CD4-positive, alpha-beta memory T cell (primary cell): Measurements from ENCODE around the gene UNC50. TPM values are rescaled to one million over a fixed set of nuclear protein-coding genes. Genes with fewer than 3 reads are reported as not detected.
"Not testable (repeated sequence)": the region's sequence is repeated elsewhere in the genome, so short reads cannot be mapped to it uniquely, and the experiment has no call there.

ENCODE experiments used
- CTCF ChIA-PET: fragments of 350-600 bp; sonication (Branson Sonifier 250); formaldehyde crosslinking; loops from one replicate; lab custom pipeline; 2021; ENCODE audit warnings: inconsistent platforms; ENCODE audit not compliant: partially characterized antibody; lab: Charles Lee
- POLR2A ChIA-PET: fragments of 350-600 bp; sonication (Branson Sonifier 250); formaldehyde crosslinking; loops from one replicate; lab custom pipeline; 2021; ENCODE audit not compliant: partially characterized antibody; lab: Charles Lee
- DNase-seq, 5 donors: peaks; one replicate each; pipeline versions ENCODE4 v3.0.0 to v3.0.0-alpha.2; 2020 to 2022; ENCODE audit warnings: mixed read lengths in 1 of 5
- H3K27ac ChIP-seq: one replicate; pipeline ENCODE4 v1.7.0; 2013; ENCODE audit warnings: low read depth, low read length
- H3K27me3 ChIP-seq: 2 replicates; pipeline ENCODE4 v1.7.0; 2013; ENCODE audit warnings: mild to moderate bottlenecking, low read length, moderate library complexity; ENCODE audit not compliant: insufficient read depth
- H3K36me3 ChIP-seq: 2 replicates; pipeline ENCODE4 v1.7.0; 2013; ENCODE audit warnings: mild to moderate bottlenecking, low read length, moderate library complexity; ENCODE audit not compliant: insufficient read depth
- H3K4me1 ChIP-seq: 2 replicates; pipeline ENCODE4 v1.7.0; 2013; ENCODE audit warnings: mild to moderate bottlenecking, low read length, moderate library complexity; ENCODE audit not compliant: insufficient read depth
- H3K4me3 ChIP-seq, 2 donors: one replicate each; pipeline ENCODE4 v1.7.0; 2013; ENCODE audit warnings: low read length in 2 of 2, mild to moderate bottlenecking in 1 of 2
- H3K9me3 ChIP-seq, 2 donors: one replicate each; pipeline ENCODE4 v1.7.0; 2013; ENCODE audit warnings: low read length in 2 of 2, control low read depth in 1 of 2; ENCODE audit not compliant: control insufficient read depth in 1 of 2
- H3K27ac Mint-ChIP-seq, 7 donors: one replicate each; pipeline ENCODE4 v1.8.0; 2020 to 2021; ENCODE audit warnings: mixed read lengths in 7 of 7, mild to moderate bottlenecking in 6 of 7, inconsistent platforms in 3 of 7, moderate library complexity in 3 of 7
- H3K27me3 Mint-ChIP-seq, 2 donors: one replicate each; pipeline ENCODE4 v1.8.0; 2020 to 2021; ENCODE audit warnings: mixed read lengths in 2 of 2
- H3K36me3 Mint-ChIP-seq, 2 donors: one replicate each; pipeline ENCODE4 v1.8.0; 2020 to 2021; ENCODE audit warnings: mixed read lengths in 2 of 2, inconsistent platforms in 1 of 2, mild to moderate bottlenecking in 1 of 2
- H3K4me1 Mint-ChIP-seq, 4 donors: one replicate each; pipeline ENCODE4 v1.8.0; 2020 to 2021; ENCODE audit warnings: mixed read lengths in 4 of 4, mild to moderate bottlenecking in 1 of 4
- H3K4me3 Mint-ChIP-seq, 8 donors: one replicate each; pipeline ENCODE4 v1.8.0; 2020 to 2021; ENCODE audit warnings: mixed read lengths in 8 of 8, mild to moderate bottlenecking in 7 of 8, moderate library complexity in 6 of 8, inconsistent platforms in 3 of 8
- H3K9me3 Mint-ChIP-seq, 8 donors: one replicate each; pipeline ENCODE4 v1.8.0; 2020 to 2021; ENCODE audit warnings: mixed read lengths in 8 of 8, mild to moderate bottlenecking in 5 of 8, inconsistent platforms in 3 of 8, moderate library complexity in 1 of 8
- intact Hi-C: fragments of 100-400 bp; cut with micrococcal nuclease; formaldehyde crosslinking; loops from one replicate; pipeline ENCODE4 v1.15.1; 2023
- polyA plus RNA-seq, 2 donors: library from polyadenylated mRNA; unstranded; fragments of 300-500 nt; fragmentation: Illumina TruSeq; gene quantifications; one replicate each; pipeline ENCODE4 v1.2.3, GENCODE V29; 2021
- total RNA-seq, 2 experiments: library from RNA; stranded (reverse); gene quantifications; one replicate each; pipeline ENCODE4 v1.2.3, GENCODE V29; 2021

The UNC50 gene
- total and polyA plus RNA-seq, 4 experiments from 2014 or later, result 41.8 to 48.8 (median 45.4) TPM

DNA sequence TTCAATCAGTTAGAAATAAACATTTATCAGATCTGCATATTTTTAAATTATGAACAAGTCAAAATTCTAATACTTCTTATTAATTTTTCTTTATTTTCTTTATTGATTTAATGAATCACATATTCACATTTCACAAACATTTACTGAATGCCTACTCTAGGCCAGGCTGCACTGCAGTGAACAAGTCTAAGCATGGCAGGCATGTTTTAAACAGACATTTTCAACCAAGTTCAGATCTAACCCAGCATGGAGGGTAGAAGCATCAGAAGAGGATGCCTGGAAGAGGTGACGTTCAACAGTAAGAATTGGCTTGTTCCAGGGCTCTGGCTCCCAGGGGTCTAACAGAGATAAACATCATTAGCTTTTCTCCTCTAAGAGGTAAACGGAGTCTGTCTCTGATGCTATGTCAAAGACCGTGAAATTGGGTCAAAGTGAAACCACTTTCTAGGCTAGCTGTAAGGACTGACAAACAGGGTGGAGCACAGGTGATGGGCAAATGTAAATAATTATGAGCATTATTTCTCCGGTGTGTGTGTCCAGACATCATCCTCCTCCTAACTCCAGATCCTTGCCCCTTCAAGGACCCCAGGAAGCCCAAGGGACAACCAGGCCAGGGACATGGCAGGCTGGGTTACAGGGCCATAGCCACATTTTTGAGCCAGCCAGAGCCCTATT, 50.6 kb downstream of the UNC50 start:
- DNase-seq, result peak in 4 of 5 donors; percentile 30 to 40 (median 36)
- H3K4me3 ChIP-seq, result peak overlapping the region; percentile 18 to 50
- Mint-ChIP-seq H3K9me3 (peaks cover 0 to 4% (median 0%) of the 10 kb centered on the region in 8 donors), H3K27me3 (no peaks in the 10 kb centered on the region), H3K36me3 (peaks cover 61 to 64% of the 10 kb centered on the region in 2 donors), H3K4me3 (peak overlapping the region; percentile 77 to 96 (median 87)), H3K27ac (peak overlapping the region; percentile 88 to 99 (median 95)), H3K4me1 (peaks cover 61 to 93% (median 72%) of the 10 kb centered on the region in 4 donors)
- peaks cover 97% of the 10 kb centered on the region for H3K4me1 ChIP-seq
- peaks cover 2% of the 10 kb centered on the region for H3K36me3 ChIP-seq
- intact Hi-C loops, result loop anchor here (1.0 to 5.0 kb wide), 3 partner anchors 10 to 112 kb away; no protein-coding TSS in a partner anchor
- H3K27ac ChIP-seq, result peak overlapping the region; percentile 69
- CTCF ChIA-PET, result interaction anchor here (0.6 to 2.1 kb wide), 6 partner anchors 8 to 90 kb away, joined by 3 to 8 read pairs (median 3); no protein-coding TSS in a partner anchor
- POLR2A ChIA-PET, result interaction anchor here (0.7 to 12.2 kb wide), 6 partner anchors 10 to 111 kb away, joined by 3 to 292 read pairs (median 4); partner anchors contain the start of gene MGAT4A
- no peaks in the 10 kb centered on the region for H3K9me3 ChIP-seq
- H3K27me3 ChIP-seq, result no peaks in the 10 kb centered on the region

DNA sequence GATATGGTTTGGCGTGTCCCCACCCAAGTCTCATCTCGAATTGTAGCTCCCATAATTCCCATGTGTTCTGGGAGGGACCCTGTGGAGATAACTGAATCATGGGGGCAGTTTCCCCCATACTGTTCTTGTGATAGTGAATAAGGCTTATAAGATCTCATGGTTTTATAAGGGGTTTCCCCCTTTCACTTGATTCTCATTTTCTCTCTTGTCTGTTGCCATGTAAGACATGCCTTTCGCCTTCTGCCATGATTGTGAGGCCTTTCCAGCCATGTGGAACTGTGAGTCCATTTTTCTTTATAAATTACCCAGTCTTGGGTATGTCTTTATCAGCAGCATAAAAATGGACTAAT, 51.1 kb downstream of the UNC50 start:
- Histone ChIP-seq H3K4me1 (peaks cover 97% of the 10 kb centered on the region), H3K4me3 (peak overlapping the region; percentile 18 to 50), H3K27ac (peak overlapping the region; percentile 69)
- ChIA-PET POLR2A (interaction anchor here (0.7 to 12.2 kb wide), 7 partner anchors 10 to 111 kb away, joined by 3 to 292 read pairs (median 4); partner anchors contain the start of gene MGAT4A), CTCF (interaction anchor here (0.6 to 2.1 kb wide), 7 partner anchors 9 to 101 kb away, joined by 3 to 8 read pairs (median 3); no protein-coding TSS in a partner anchor)
- H3K27me3 Mint-ChIP-seq, H3K9me3 ChIP-seq, H3K9me3 Mint-ChIP-seq, H3K27me3 ChIP-seq, H3K36me3 ChIP-seq: not testable (repeated sequence)
- Mint-ChIP-seq H3K4me1 (peaks cover 60 to 92% (median 71%) of the 10 kb centered on the region in 4 donors), H3K4me3 (peak overlapping the region; percentile 77 to 96 (median 87)), H3K27ac (peak overlapping the region; percentile 88 to 99 (median 95)), H3K36me3 (peaks cover 55 to 62% of the 10 kb centered on the region in 2 donors)
- DNase-seq, result peak in 3 of 5 donors; percentile 20 to 39 (median 37)
- intact Hi-C loops, result loop anchor here (1.0 to 5.0 kb wide), 3 partner anchors 10 to 111 kb away; no protein-coding TSS in a partner anchor

DNA sequence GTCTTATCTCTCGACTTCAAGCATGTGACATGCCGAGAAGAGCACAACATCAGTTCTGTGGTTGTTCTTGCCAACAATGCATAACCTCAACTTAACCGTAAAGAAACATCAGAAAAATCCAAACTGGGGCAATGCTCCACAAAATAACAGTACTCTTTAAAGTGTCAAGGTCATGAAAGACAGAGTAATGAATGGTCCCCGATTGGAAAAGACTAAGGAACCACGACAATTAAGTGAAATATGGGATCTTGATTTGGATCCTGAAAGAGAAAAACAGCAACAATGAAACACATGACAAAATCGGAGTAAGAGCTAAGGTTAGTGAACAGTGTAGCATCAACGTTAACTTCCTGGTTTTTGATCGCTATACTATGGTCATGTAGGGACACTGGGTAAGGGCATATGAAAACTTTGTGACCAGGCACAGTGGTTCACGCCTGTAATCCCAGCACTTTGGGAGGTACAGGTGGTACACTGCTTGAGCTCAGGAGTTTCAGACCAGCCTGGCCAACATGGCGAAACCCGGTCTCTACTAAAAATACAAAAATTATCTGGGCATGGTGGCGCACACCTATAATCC, 55.2 kb downstream of the UNC50 start:
- Histone ChIP-seq H3K27me3 (no peaks in the 10 kb centered on the region), H3K9me3 (no peaks in the 10 kb centered on the region), H3K27ac (peak overlapping the region; percentile 51), H3K36me3 (no peaks in the 10 kb centered on the region), H3K4me1 (peaks cover 80% of the 10 kb centered on the region), H3K4me3 (peak overlapping the region; percentile 14 to 54)
- intact Hi-C loops, result loop anchor here (1.0 to 2.0 kb wide), 4 partner anchors 8 to 108 kb away; no protein-coding TSS in a partner anchor
- ChIA-PET POLR2A (interaction anchor here (0.8 to 12.2 kb wide), 28 partner anchors 8 to 1000 kb away, joined by 3 to 292 read pairs (median 6); partner anchors contain the start of genes ACTR1B, MGAT4A and ZAP70), CTCF (interaction anchor here (0.8 to 2.5 kb wide), 10 partner anchors 14 to 251 kb away, joined by 3 to 12 read pairs (median 3); no protein-coding TSS in a partner anchor)
- Mint-ChIP-seq H3K9me3 (peaks cover 3 to 14% (median 9%) of the 10 kb centered on the region in 8 donors), H3K36me3 (peaks cover 64 to 68% of the 10 kb centered on the region in 2 donors), H3K27ac (peak overlapping the region; percentile 88 to 99 (median 97)), H3K4me3 (peak overlapping the region; percentile 69 to 96 (median 86)), H3K27me3 (no peaks in the 10 kb centered on the region), H3K4me1 (peaks cover 55 to 91% (median 71%) of the 10 kb centered on the region in 4 donors)
- DNase-seq, result peak; percentile 64 to 77 (median 72)

DNA sequence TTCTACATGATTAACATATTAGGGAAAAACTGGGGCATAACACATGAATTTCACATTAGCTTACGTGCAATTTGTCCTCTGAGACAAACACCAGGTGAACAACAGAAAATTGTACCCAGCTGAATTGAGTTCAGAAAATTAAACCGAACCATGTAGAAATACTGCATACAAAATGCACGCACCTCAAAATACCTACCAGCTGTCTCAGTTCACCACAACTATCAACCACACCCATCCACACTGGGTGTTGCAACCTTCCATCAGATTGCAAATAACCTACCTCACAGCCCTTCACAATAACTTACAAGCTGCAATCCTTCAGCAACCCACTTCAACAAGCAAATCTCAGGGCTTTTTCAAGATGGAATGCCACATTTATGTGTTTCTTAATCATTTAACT, 55.9 kb downstream of the UNC50 start:
- H3K36me3 ChIP-seq, result no peaks in the 10 kb centered on the region
- no peaks in the 10 kb centered on the region for H3K27me3 Mint-ChIP-seq
- CTCF ChIA-PET, result interaction anchor here (0.7 to 2.5 kb wide), 10 partner anchors 11 to 252 kb away, joined by 3 to 12 read pairs (median 4); no protein-coding TSS in a partner anchor
- peak overlapping the region; percentile 59 to 91 (median 84) for H3K4me3 Mint-ChIP-seq
- peaks cover 52 to 91% (median 69%) of the 10 kb centered on the region in 4 donors for H3K4me1 Mint-ChIP-seq
- H3K9me3 Mint-ChIP-seq, result peaks cover 3 to 16% (median 9%) of the 10 kb centered on the region in 8 donors
- peak overlapping the region in 1 of 2 donors; percentile 54 for H3K4me3 ChIP-seq
- H3K27ac Mint-ChIP-seq, result peak overlapping the region; percentile 85 to 99 (median 92)
- peak overlapping the region; percentile 51 for H3K27ac ChIP-seq
- no peaks in the 10 kb centered on the region for H3K9me3 ChIP-seq
- intact Hi-C loops, result loop anchor here (2.0 kb wide), 1 partner anchor 16 kb away; no protein-coding TSS in a partner anchor
- H3K4me1 ChIP-seq, result peaks cover 74% of the 10 kb centered on the region
- H3K27me3 ChIP-seq, result no peaks in the 10 kb centered on the region
- POLR2A ChIA-PET, result interaction anchor here (0.8 to 12.2 kb wide), 29 partner anchors 8 to 1000 kb away, joined by 3 to 292 read pairs (median 5); partner anchors contain the start of genes ACTR1B, MGAT4A and ZAP70
- peaks cover 66 to 71% of the 10 kb centered on the region in 2 donors for H3K36me3 Mint-ChIP-seq
- DNase-seq, result peak; percentile 71 to 81 (median 78)

DNA sequence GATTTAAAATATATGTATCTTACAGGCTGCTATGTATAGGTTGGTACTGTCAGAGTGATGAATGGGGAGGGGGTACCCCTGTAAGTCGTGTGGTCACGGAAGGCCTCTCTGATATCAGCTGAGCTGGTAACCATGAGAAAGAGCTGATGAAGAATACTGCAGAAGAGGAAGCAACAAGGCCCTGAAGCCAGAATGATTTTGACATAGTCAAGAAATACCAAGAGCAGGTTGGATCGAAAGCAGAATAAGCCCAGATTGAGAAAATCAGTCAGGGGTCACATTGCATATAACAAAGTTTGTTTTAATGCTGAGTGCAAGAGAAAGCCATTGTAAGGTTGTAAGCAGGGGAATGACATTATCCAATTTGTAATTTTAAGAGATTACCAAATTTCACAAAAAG, 57.3 kb downstream of the UNC50 start:
- POLR2A ChIA-PET, result interaction anchor here (0.6 to 1.0 kb wide), 2 partner anchors 66 to 67 kb away, joined by 3 read pairs; partner anchors contain the start of gene MGAT4A
- H3K9me3 Mint-ChIP-seq, result peaks cover 0 to 16% (median 9%) of the 10 kb centered on the region in 8 donors
- peak overlapping the region; percentile 5 for H3K27ac ChIP-seq
- H3K36me3 Mint-ChIP-seq, result peaks cover 65 to 73% of the 10 kb centered on the region in 2 donors
- H3K4me1 Mint-ChIP-seq, result peaks cover 48 to 87% (median 65%) of the 10 kb centered on the region in 4 donors
- peaks cover 60% of the 10 kb centered on the region for H3K4me1 ChIP-seq
- H3K27me3 Mint-ChIP-seq, result no peaks in the 10 kb centered on the region
- peaks cover 6% of the 10 kb centered on the region for H3K36me3 ChIP-seq
- H3K27me3 ChIP-seq, result no peaks in the 10 kb centered on the region
- H3K9me3 ChIP-seq, result no peaks in the 10 kb centered on the region
- CTCF ChIA-PET, result no interaction called here
- intact Hi-C loops, result loop anchor here (2.0 kb wide), 1 partner anchor 17 kb away; no protein-coding TSS in a partner anchor
- peak overlapping the region in 7 of 8 donors; percentile 34 to 62 (median 46) for H3K4me3 Mint-ChIP-seq
- H3K27ac Mint-ChIP-seq, result peak overlapping the region; percentile 85 to 97 (median 91)
- no peak overlapping the region for H3K4me3 ChIP-seq
- DNase-seq, result no peak
